Right cardiac atrium (tissue), 5 donors: ENCODE measurements around the gene CELF5. TPM values are rescaled to one million over a fixed set of nuclear protein-coding genes. Genes with fewer than 3 reads are reported as not detected.

ENCODE experiments used
- ATAC-seq, 2 donors: fragments of 200-7000 bp; cut with Tn5 transposase; one replicate each; pipeline versions ENCODE4 v1.8.0 to v1.9.1; 2020; ENCODE audit warnings: moderate library complexity in 2 of 2, mild to moderate bottlenecking in 1 of 2
- DNase-seq, 3 donors: peaks; one replicate each; pipeline ENCODE4 v3.0.0-alpha.2; 2020
- H3K27ac ChIP-seq: one replicate; pipeline ENCODE4 v1.5.1; 2013; ENCODE audit warnings: mild to moderate bottlenecking, low read length, control low read depth, moderate library complexity
- H3K27me3 ChIP-seq: one replicate; pipeline ENCODE4 v1.6.1; 2013; ENCODE audit not compliant: control insufficient read depth, insufficient read depth
- H3K4me1 ChIP-seq: one replicate; pipeline ENCODE4 v1.6.1; 2013; ENCODE audit warnings: low read length; ENCODE audit not compliant: control insufficient read depth, insufficient read depth
- H3K4me3 ChIP-seq: one replicate; pipeline ENCODE4 v1.5.1; 2013; ENCODE audit warnings: low read length, control low read depth
- H3K9me3 ChIP-seq: one replicate; pipeline ENCODE4 v1.6.1; 2013; ENCODE audit warnings: low read length; ENCODE audit not compliant: control insufficient read depth
- WGBS: extraction: QIAGEN DNeasy Blood & Tissue Kit; methylation state at CpG from one replicate; pipeline ENCODE4 v1.1.7; 2013; 5-methylcytosine and 5-hydroxymethylcytosine counted together
- intact Hi-C, 4 donors: fragments of 100-400 bp; cut with DNase I; formaldehyde crosslinking; loops; one replicate each; pipeline versions ENCODE4 v1.11.0 to v1.14.0; 2022 to 2023
- polyA plus RNA-seq: library from polyadenylated mRNA; stranded (reverse); fragments of 200-250 nt; gene quantifications from one replicate; pipeline ENCODE4 v1.2.3, GENCODE V29; 2013
- total RNA-seq, 4 donors: library from RNA; stranded (reverse); fragmentation: NEBNext Ultra II Directional; extraction: Animal tissue kit (Norgen Biotek cat#: 25700); gene quantifications; one replicate each; pipeline ENCODE4 v1.2.1, GENCODE V29; 2021
- donor health status: healthy with polysubstance abuse.
- donor health status: DM: no; HTN: yes; CAD: no.
- donor health status: DM: no; HTN: no; CAD: no.
- donor health status: DM: no; HTN: yes; CAD: no; lungs with severe emphysema.
- donor health status: DM: yes; HTN: yes; CAD: no.

CELF5 gene
- total and polyA plus RNA-seq, 5 donors: 0.14 to 0.20 TPM; not detected in 3

DNA sequence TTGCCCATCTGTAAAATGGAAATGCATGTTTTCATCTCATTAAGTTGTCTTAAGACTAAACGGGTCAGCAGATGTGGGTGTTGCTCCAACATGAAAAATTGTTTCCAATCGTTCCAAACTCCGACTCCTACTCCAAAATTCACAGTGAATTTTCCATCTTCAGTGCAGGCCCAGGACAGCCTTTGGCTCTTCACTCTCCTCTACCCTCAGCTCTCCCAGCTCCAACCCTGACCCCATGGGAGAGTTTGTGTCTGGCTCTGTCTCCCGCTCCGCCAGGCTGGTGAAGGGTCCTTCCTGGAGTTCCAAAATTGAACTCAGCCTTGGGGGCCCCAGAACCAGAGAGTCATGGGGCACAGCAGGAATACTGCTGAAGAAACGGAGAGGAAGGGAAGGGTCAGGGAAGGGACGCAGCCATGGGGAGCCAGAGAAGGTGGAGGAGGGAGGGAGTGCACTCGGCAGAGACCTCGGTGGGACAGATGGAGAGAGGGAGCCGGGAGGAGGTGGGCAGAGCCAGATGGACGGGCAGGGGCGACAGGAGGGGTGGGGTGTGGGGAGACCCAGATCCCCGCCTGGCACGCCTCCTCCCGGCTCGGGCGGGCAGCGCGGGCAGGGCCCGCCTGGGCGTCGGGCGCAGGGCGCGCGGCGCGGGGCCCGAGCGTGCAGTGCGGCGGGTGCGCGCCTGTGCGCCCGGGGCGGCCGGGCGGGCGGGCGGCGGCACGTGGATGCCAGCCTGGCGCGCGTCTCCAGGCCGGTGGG lies 45.6 kb downstream of the CELF5 start:
- no peak overlapping the region for H3K4me3 ChIP-seq
- ATAC-seq (no peak), DNase-seq (no peak)
- intact Hi-C loops: no loop called here
- no peaks in the 10 kb centered on the region for H3K4me1 ChIP-seq
- H3K27ac ChIP-seq: no peak overlapping the region
- WGBS: 6% methylated on average over 47 of the region's 47 CpGs
- peaks cover 5% of the 10 kb centered on the region for H3K9me3 ChIP-seq
- H3K27me3 ChIP-seq: no peaks in the 10 kb centered on the region

DNA sequence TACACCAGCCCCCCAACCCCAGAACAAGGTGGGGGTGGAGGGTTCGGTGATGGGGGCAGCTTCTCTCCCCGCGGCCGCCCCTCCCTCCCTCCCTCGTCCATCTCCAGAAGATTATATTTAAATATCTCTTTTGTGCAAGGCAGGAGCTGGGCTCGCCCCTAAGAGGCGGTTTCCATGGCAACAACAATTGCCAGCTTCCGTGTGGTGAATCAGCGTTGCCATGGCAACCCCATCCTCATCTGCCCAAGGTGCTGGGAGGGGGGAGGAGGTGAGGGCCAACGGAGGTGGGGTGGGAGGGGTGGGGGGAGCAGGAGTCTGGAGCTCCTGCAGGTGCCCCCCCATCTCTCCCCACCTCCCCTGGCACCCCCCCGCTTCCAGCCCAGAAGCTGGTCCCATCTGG lies 46.4 kb downstream of the CELF5 start:
- H3K27ac ChIP-seq: no peak overlapping the region
- H3K4me1 ChIP-seq: no peaks in the 10 kb centered on the region
- DNase-seq (no peak), ATAC-seq (no peak)
- H3K9me3 ChIP-seq: peaks cover 5% of the 10 kb centered on the region
- 16% methylated on average over 11 of the region's 11 CpGs for WGBS
- no peak overlapping the region for H3K4me3 ChIP-seq
- H3K27me3 ChIP-seq: no peaks in the 10 kb centered on the region
- intact Hi-C loops: no loop called here

DNA sequence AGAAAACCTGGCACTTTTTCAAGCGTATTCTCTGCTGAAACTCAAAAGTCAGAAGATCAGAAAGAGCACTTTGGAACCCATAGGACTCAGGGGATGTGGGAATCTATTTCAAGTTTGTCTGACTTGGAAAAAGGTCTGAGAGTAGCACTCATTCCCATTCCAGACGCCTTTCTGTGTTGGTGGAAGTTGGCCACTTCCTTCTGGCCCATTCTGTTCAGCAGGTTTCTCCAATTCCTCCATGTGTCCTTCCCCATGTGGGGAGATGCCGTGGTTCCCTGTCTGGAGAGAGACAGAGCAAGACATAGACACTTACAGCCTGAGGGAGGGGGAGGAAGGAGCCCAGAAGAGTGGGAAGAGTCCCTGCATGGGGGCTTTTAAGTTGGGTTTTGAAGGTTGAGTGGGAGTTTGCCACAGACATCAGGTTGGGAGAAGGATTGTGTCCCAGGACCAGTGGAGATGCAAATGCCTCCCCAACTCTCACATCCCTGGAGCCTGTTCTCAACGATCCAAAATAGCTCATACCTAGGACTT lies 48.0 kb downstream of the CELF5 start:
- no peak for DNase-seq
- Histone ChIP-seq H3K27me3 (no peaks in the 10 kb centered on the region), H3K27ac (no peak overlapping the region), H3K9me3 (peaks cover 5% of the 10 kb centered on the region), H3K4me3 (no peak overlapping the region), H3K4me1 (no peaks in the 10 kb centered on the region)
- no peak for ATAC-seq
- intact Hi-C loops: no loop called here
- 54% methylated on average over 4 of the region's 4 CpGs for WGBS

DNA sequence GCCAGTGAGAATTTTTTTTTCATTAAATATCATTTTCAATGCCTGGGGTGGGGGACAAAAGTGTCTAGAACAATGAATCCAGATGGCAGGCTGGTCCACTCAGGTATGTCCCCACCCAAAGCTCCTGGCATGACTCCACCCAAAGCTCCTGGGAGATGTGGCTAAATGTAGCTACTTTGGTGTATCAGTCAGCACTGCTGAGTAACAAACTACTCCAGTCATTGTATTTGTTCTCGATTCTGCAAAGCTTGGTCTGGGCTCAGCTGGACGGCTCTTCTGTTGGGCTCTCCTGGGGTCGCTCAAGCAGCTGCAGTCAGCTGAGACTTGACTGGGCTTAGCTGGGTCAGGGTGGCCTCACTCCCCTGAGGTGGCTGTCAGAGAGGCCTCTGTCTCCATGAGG lies 48.5 kb downstream of the CELF5 start:
- Histone ChIP-seq H3K27ac (no peak overlapping the region), H3K4me3 (no peak overlapping the region), H3K4me1 (no peaks in the 10 kb centered on the region), H3K9me3 (peaks cover 5% of the 10 kb centered on the region), H3K27me3 (no peaks in the 10 kb centered on the region)
- 93% methylated on average over 3 of the region's 3 CpGs for WGBS
- ATAC-seq: no peak
- DNase-seq: no peak
- intact Hi-C loops: no loop called here

DNA sequence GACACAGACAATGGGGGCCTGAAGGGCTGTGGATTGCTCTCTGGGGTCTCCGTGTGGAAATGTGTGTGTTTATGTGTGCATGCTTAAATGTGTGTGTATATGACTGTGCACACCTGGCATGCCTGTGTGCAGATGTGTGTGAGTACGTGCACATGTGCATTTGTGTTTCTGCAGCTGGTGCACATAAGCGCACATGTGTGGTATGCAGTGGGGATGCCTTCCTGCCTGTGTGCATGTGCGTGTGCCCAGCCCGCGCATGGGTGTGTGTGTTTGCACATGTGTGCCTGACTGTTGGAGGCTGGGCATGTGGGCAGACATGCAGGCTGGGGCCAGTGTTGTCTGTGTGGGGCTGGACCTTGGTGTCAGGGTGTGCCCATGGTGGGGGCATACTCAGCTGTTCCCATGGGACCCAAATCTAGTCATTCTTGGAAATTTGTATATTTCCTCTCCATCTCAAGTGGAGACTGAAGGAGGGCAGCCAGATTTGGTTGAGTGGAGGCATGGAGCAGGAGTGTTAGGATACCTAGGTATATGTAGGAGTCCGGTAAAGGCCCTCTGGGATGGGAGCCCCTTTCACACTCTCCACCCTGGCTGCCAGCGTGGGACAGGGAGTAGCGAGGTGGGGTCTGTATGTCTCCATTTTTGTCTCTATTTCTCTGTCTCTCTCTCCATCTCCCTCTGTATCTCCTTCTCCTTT lies 49.9 kb downstream of the CELF5 start:
- no peaks in the 10 kb centered on the region for H3K4me1 ChIP-seq
- 82% methylated on average over 9 of the region's 9 CpGs for WGBS
- no peak overlapping the region for H3K27ac ChIP-seq
- H3K4me3 ChIP-seq: no peak overlapping the region
- ATAC-seq (no peak), DNase-seq (no peak)
- H3K9me3 ChIP-seq: peaks cover 5% of the 10 kb centered on the region
- H3K27me3 ChIP-seq: no peaks in the 10 kb centered on the region
- intact Hi-C loops: no loop called here

DNA sequence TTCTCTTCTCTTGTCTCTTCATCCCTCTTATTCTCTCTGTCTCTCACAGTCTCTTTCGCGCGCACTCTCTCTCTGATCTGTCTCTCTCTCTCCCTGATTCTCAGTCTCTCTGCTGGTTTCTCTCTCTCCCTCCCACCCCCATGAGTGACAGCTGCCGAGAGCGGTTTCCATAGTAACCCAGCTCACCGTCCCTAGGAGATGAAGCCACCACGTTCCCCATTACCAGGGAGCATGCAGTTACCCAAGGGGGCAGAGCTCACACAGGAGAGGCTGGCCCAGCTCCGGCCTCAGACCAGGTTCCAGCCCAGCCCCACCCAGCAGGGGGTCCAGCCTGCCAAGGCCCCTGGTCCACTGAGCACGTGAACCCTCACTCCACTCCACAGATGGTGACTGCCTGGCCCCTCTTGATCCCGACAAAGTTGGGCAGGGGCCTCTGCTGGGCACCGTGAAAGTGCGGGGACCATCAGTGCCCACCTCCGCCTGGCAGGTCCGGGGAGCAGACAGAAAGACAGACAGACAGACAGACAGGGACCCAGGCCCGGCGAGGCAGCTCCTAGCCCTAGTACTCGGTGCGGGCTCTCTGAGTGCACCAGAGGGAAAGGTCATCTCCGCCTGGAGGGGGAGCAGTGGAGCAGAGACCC lies 50.6 kb downstream of the CELF5 start:
- Histone ChIP-seq H3K4me1 (no peaks in the 10 kb centered on the region), H3K4me3 (peak overlapping the region; percentile 30), H3K27ac (no peak overlapping the region), H3K27me3 (no peaks in the 10 kb centered on the region), H3K9me3 (peaks cover 5% of the 10 kb centered on the region)
- ATAC-seq (peak; percentile 27 to 29), DNase-seq (no peak)
- intact Hi-C loops: no loop called here
- WGBS: 11% methylated on average over 19 of the region's 19 CpGs

DNA sequence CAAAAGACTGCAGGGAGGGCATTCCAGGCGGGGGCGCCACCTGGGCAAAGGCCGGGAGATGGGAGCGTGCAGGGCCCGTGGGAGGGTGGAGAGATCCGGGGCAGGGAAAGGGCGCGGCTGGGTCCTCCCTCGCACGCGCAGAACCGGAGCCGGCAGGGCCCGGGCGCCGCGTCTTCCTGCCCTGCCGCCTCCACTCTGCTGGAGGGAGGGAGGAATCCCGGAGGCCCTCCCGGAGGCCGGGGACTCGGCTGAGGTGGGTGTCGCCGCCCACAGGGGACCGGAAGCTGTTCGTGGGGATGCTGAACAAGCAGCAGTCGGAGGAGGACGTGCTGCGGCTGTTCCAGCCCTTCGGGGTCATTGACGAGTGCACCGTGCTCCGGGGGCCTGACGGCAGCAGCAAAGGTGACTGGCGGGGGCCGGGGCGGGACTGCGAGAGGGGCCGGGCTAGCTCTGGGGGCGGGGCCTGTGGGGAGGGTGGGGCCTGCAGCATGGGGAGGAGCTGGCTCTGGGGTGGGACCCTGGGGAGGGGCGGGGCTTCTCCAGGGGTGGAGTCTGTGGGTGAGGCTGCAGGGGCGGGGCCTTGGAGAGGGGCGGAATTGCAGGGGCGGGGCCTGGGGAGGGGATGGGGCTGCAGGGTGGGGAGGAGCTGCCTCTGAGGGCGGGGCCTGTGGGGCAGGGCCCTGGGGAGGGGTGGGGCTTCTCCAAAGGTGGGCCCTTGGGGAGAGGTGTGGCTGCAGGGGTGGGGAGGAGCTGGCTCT lies 51.3 kb downstream of the CELF5 start:
- intact Hi-C loops: no loop called here
- Histone ChIP-seq H3K4me1 (no peaks in the 10 kb centered on the region), H3K27ac (no peak overlapping the region), H3K4me3 (peak overlapping the region; percentile 30), H3K9me3 (peaks cover 5% of the 10 kb centered on the region), H3K27me3 (no peaks in the 10 kb centered on the region)
- DNase-seq (peak; percentile 74 to 92 (median 84)), ATAC-seq (peak; percentile 77 to 84)
- 1% methylated on average over 45 of the region's 45 CpGs for WGBS

DNA sequence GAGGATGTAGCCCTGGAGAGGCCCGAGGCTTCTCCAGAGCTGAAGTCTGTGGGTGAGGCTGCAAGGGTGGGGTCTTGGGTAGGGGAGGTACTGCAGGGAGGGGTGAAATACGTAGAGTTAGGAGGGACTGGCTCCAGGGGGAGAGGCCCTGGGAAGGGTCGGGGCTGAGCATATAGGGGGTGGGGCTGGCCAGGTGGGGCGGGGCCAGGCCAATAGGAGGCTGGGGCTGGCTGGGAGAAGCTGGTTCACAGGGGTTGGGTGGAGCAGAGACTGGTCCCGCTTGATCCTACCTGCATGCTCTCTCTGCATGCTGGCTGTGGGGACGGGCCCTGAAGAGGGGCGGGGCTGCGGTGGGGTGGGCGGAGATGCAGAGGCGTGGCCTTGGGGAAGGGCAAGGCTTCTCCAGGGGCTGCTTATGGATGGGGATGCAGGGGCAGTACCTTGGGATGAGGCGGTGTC lies 51.9 kb downstream of the CELF5 start:
- Histone ChIP-seq H3K4me1 (no peaks in the 10 kb centered on the region), H3K4me3 (no peak overlapping the region), H3K27ac (no peak overlapping the region), H3K9me3 (peaks cover 5% of the 10 kb centered on the region), H3K27me3 (no peaks in the 10 kb centered on the region)
- no peak for ATAC-seq
- DNase-seq: no peak
- WGBS: 3% methylated on average over 11 of the region's 11 CpGs
- intact Hi-C loops: no loop called here

DNA sequence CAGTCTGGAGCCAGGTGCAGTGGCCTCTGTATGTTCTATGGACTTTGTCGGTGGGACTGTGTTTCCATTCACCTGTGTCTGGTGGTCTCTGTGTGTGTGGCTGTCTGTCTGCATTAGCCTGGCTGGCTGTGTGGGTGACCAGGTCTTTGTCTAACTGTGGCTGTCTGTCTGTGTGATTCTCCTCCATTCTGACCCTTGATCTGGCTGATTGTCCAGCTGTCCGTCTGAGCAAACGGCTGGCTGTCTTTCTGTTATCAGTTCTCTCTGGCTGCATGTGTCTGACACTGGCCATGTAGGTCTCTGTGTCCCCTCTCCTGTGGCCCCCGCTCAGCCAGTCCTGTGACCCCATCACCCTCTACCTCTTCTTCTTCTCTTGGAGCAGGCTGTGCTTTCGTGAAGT lies 53.2 kb downstream of the CELF5 start:
- 54% methylated on average over 5 of the region's 5 CpGs for WGBS
- H3K27me3 ChIP-seq: no peaks in the 10 kb centered on the region
- H3K9me3 ChIP-seq: peaks cover 5% of the 10 kb centered on the region
- intact Hi-C loops: no loop called here
- ATAC-seq (no peak), DNase-seq (no peak)
- no peaks in the 10 kb centered on the region for H3K4me1 ChIP-seq
- no peak overlapping the region for H3K27ac ChIP-seq
- no peak overlapping the region for H3K4me3 ChIP-seq

DNA sequence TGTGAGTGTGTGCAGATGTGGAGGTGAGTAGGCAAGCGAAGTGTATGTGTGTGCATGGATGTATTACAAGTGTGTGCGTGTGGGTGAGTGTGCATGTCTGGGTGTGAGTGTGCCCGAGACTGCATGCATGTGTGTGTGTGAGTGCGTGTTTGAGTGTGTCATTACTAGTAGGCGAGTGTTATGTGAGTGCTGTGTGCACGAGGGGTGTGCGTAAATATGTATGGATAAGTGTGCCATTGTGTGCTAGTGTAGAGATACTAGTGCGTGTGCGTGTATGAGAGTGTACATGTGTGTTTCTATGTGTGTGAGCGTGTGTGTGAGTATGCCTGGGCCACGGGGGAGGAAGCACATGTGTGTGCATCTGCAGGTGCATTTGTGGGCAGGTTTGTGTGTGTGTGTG lies 53.8 kb downstream of the CELF5 start:
- no peak for DNase-seq
- Histone ChIP-seq H3K9me3 (no peaks in the 10 kb centered on the region), H3K27ac (no peak overlapping the region), H3K4me1 (no peaks in the 10 kb centered on the region), H3K27me3 (no peaks in the 10 kb centered on the region), H3K4me3 (no peak overlapping the region)
- no peak for ATAC-seq
- intact Hi-C loops: no loop called here
- 89% methylated on average over 11 of the region's 11 CpGs for WGBS
